ENCODE measurements around the gene NLRP3. TPM values are rescaled to one million over a fixed set of nuclear protein-coding genes. Genes with fewer than 3 reads are reported as not detected.
"Not testable (repeated sequence)": the region's sequence is repeated elsewhere in the genome, so short reads cannot be mapped to it uniquely, and the experiment has no call there.

The NLRP3 gene
- total RNA-seq, 2 donors from 2014 or later = 9.2 TPM

GRCh38 chr1:247377656-247378055, 38.3 kb upstream of the NLRP3 start:
- H3K27ac Mint-ChIP-seq; H3K4me1 Mint-ChIP-seq; ATAC-seq; H3K36me3 Mint-ChIP-seq (ENCODE audit: low read depth); H3K9me3 ChIP-seq (ENCODE audit: control insufficient read depth, low read length, poor library complexity, severe bottlenecking); H3K4me3 Mint-ChIP-seq; DNase-seq: not testable (repeated sequence)
- H3K27me3 Mint-ChIP-seq = peaks cover 12% of the 10 kb centered on the region

GRCh38 chr1:247378334-247379073, 37.5 kb upstream of the NLRP3 start:
- no peaks in the 10 kb centered on the region for H3K9me3 ChIP-seq (ENCODE audit: control insufficient read depth, low read length, poor library complexity, severe bottlenecking)
- no peak overlapping the region for H3K27ac Mint-ChIP-seq
- H3K4me1 Mint-ChIP-seq = peaks cover 3% of the 10 kb centered on the region
- H3K36me3 Mint-ChIP-seq (ENCODE audit: low read depth) = no peaks in the 10 kb centered on the region
- DNase-seq (no peak), ATAC-seq (no peak)
- peaks cover 11% of the 10 kb centered on the region for H3K27me3 Mint-ChIP-seq
- H3K4me3 Mint-ChIP-seq = no peak overlapping the region

- Mint-ChIP-seq H3K27me3 (peaks cover 10% of the 10 kb centered on the region), H3K4me3 (no peak overlapping the region), H3K36me3 (ENCODE audit: low read depth) (peaks cover 2% of the 10 kb centered on the region), H3K4me1 (peaks cover 12% of the 10 kb centered on the region), H3K27ac (no peak overlapping the region)
- DNase-seq = no peak
- no peak for ATAC-seq
- H3K9me3 ChIP-seq (ENCODE audit: control insufficient read depth, low read length, poor library complexity, severe bottlenecking) = no peaks in the 10 kb centered on the region
These were observed 30.7 kb upstream of the NLRP3 start for GRCh38 chr1:247385283-247385682.

GRCh38 chr1:247386217-247386616, 29.8 kb upstream of the NLRP3 start:
- no peaks in the 10 kb centered on the region for H3K9me3 ChIP-seq (ENCODE audit: control insufficient read depth, low read length, poor library complexity, severe bottlenecking)
- Mint-ChIP-seq H3K36me3 (ENCODE audit: low read depth) (peaks cover 2% of the 10 kb centered on the region), H3K4me1 (peaks cover 12% of the 10 kb centered on the region), H3K4me3 (no peak overlapping the region), H3K27ac (no peak overlapping the region), H3K27me3 (peaks cover 10% of the 10 kb centered on the region)
- DNase-seq (no peak), ATAC-seq (no peak)

- no peaks in the 10 kb centered on the region for H3K9me3 ChIP-seq (ENCODE audit: control insufficient read depth, low read length, poor library complexity, severe bottlenecking)
- Mint-ChIP-seq H3K36me3 (ENCODE audit: low read depth) (peaks cover 2% of the 10 kb centered on the region), H3K27me3 (peaks cover 10% of the 10 kb centered on the region), H3K4me3 (no peak overlapping the region), H3K27ac (peak overlapping the region; percentile 43), H3K4me1 (peaks cover 12% of the 10 kb centered on the region)
- no peak for DNase-seq
- ATAC-seq = no peak
These were observed 29.3 kb upstream of the NLRP3 start for GRCh38 chr1:247386687-247387086.

GRCh38 chr1:247387096-247387495, 28.9 kb upstream of the NLRP3 start:
- DNase-seq (no peak), ATAC-seq (no peak)
- H3K4me3 Mint-ChIP-seq = no peak overlapping the region
- peak overlapping the region; percentile 43 for H3K27ac Mint-ChIP-seq
- no peaks in the 10 kb centered on the region for H3K9me3 ChIP-seq (ENCODE audit: control insufficient read depth, low read length, poor library complexity, severe bottlenecking)
- peaks cover 12% of the 10 kb centered on the region for H3K4me1 Mint-ChIP-seq
- H3K27me3 Mint-ChIP-seq = peaks cover 10% of the 10 kb centered on the region
- H3K36me3 Mint-ChIP-seq (ENCODE audit: low read depth) = peaks cover 2% of the 10 kb centered on the region

- ATAC-seq (no peak), DNase-seq (no peak)
- Mint-ChIP-seq H3K27me3 (peaks cover 10% of the 10 kb centered on the region), H3K4me1 (peaks cover 12% of the 10 kb centered on the region), H3K4me3 (no peak overlapping the region), H3K36me3 (ENCODE audit: low read depth) (peaks cover 2% of the 10 kb centered on the region), H3K27ac (peak overlapping the region; percentile 43)
- no peaks in the 10 kb centered on the region for H3K9me3 ChIP-seq (ENCODE audit: control insufficient read depth, low read length, poor library complexity, severe bottlenecking)
These were observed 28.4 kb upstream of the NLRP3 start for GRCh38 chr1:247387565-247387964.

GRCh38 chr1:247390116-247390791, 25.7 kb upstream of the NLRP3 start:
- H3K9me3 ChIP-seq (ENCODE audit: control insufficient read depth, low read length, poor library complexity, severe bottlenecking) = no peaks in the 10 kb centered on the region
- H3K27me3 Mint-ChIP-seq = no peaks in the 10 kb centered on the region
- DNase-seq (peak; percentile 54 to 79 (median 64)), ATAC-seq (peak; percentile 99)
- H3K36me3 Mint-ChIP-seq (ENCODE audit: low read depth) = peaks cover 2% of the 10 kb centered on the region
- peak overlapping the region; percentile 89 for H3K4me3 Mint-ChIP-seq
- peak overlapping the region; percentile 83 for H3K27ac Mint-ChIP-seq
- H3K4me1 Mint-ChIP-seq = peaks cover 5% of the 10 kb centered on the region

GRCh38 chr1:247390996-247391395, 25.0 kb upstream of the NLRP3 start:
- Mint-ChIP-seq H3K27ac (no peak overlapping the region), H3K27me3 (no peaks in the 10 kb centered on the region), H3K36me3 (ENCODE audit: low read depth) (peaks cover 2% of the 10 kb centered on the region), H3K4me3 (peak overlapping the region; percentile 43), H3K4me1 (peaks cover 5% of the 10 kb centered on the region)
- ATAC-seq (no peak), DNase-seq (no peak)
- H3K9me3 ChIP-seq (ENCODE audit: control insufficient read depth, low read length, poor library complexity, severe bottlenecking) = no peaks in the 10 kb centered on the region

- Mint-ChIP-seq H3K27me3 (no peaks in the 10 kb centered on the region), H3K27ac (no peak overlapping the region), H3K4me1 (peaks cover 5% of the 10 kb centered on the region), H3K4me3 (no peak overlapping the region), H3K36me3 (ENCODE audit: low read depth) (peaks cover 2% of the 10 kb centered on the region)
- DNase-seq (no peak), ATAC-seq (no peak)
- H3K9me3 ChIP-seq (ENCODE audit: control insufficient read depth, low read length, poor library complexity, severe bottlenecking) = no peaks in the 10 kb centered on the region
These were observed 23.9 kb upstream of the NLRP3 start for GRCh38 chr1:247392088-247392487.

GRCh38 chr1:247395075-247395474, 20.9 kb upstream of the NLRP3 start:
- not testable (repeated sequence) for H3K27ac Mint-ChIP-seq, ATAC-seq

GRCh38 chr1:247400685-247401084, 15.3 kb upstream of the NLRP3 start:
- H3K9me3 ChIP-seq (ENCODE audit: control insufficient read depth, low read length, poor library complexity, severe bottlenecking) = no peaks in the 10 kb centered on the region
- DNase-seq = no peak
- Mint-ChIP-seq H3K4me1 (peaks cover 5% of the 10 kb centered on the region), H3K27ac (no peak overlapping the region), H3K4me3 (no peak overlapping the region), H3K27me3 (peaks cover 23% of the 10 kb centered on the region), H3K36me3 (ENCODE audit: low read depth) (peaks cover 2% of the 10 kb centered on the region)
- no peak for ATAC-seq

More at GRCh38 chr1:247395075-247395474, 20.9 kb upstream of the NLRP3 start:
- DNase-seq; H3K4me3 Mint-ChIP-seq; H3K4me1 Mint-ChIP-seq; H3K9me3 ChIP-seq (ENCODE audit: control insufficient read depth, low read length, poor library complexity, severe bottlenecking); H3K36me3 Mint-ChIP-seq (ENCODE audit: low read depth): not testable (repeated sequence)
- H3K27me3 Mint-ChIP-seq = peaks cover 12% of the 10 kb centered on the region

- Mint-ChIP-seq H3K4me1 (peaks cover 8% of the 10 kb centered on the region), H3K27me3 (peaks cover 23% of the 10 kb centered on the region), H3K4me3 (no peak overlapping the region), H3K27ac (no peak overlapping the region), H3K36me3 (ENCODE audit: low read depth) (peaks cover 2% of the 10 kb centered on the region)
- DNase-seq (no peak), ATAC-seq (no peak)
- H3K9me3 ChIP-seq (ENCODE audit: control insufficient read depth, low read length, poor library complexity, severe bottlenecking) = no peaks in the 10 kb centered on the region
These were observed 14.5 kb upstream of the NLRP3 start for GRCh38 chr1:247401310-247402119.
